Thoracic aorta (tissue), 2 donors: ENCODE measurements around the gene FSTL4. TPM values are rescaled to one million over a fixed set of nuclear protein-coding genes. Genes with fewer than 3 reads are reported as not detected.

Source experiments
- ATAC-seq: fragments of 150-250 bp; one replicate; pipeline ENCODE4 v1.8.0; 2017; ENCODE audit warnings: low read depth; ENCODE audit not compliant: insufficient number of reproducible peaks, low FRiP score
- DNase-seq: peaks from one replicate; pipeline ENCODE4 v3.0.0-alpha.2; 2020; ENCODE audit warnings: low spot score
- H3K27ac ChIP-seq, 2 donors: fragments of 200-600 bp; sonication (generic); 1 replicate in 1 of 2; 2 replicates in 1 of 2; pipeline ENCODE4 v1.5.1; 2016; ENCODE audit warnings: mild to moderate bottlenecking in 2 of 2, moderate library complexity in 2 of 2
- H3K27me3 ChIP-seq: fragments of 200-600 bp; sonication (generic); replicated peaks from 2 replicates; pipeline ENCODE4 v1.6.0; 2016; ENCODE audit warnings: mild to moderate bottlenecking; ENCODE audit not compliant: insufficient read depth
- H3K36me3 ChIP-seq: fragments of 200-600 bp; sonication (generic); one replicate; pipeline ENCODE4 v1.5.1; 2016
- H3K4me1 ChIP-seq, 2 donors: fragments of 200-600 bp; sonication (generic); 1 replicate in 1 of 2; 2 replicates in 1 of 2; pipeline versions ENCODE4 v1.5.1 to v1.6.0; 2016; ENCODE audit warnings: low read depth in 2 of 2, mild to moderate bottlenecking in 1 of 2; ENCODE audit not compliant: control insufficient read depth in 1 of 2
- H3K4me3 ChIP-seq: fragments of 200-600 bp; sonication (generic); 2 replicates; pipeline ENCODE4 v1.5.1; 2016; ENCODE audit warnings: mild to moderate bottlenecking
- H3K9me3 ChIP-seq: fragments of 200-600 bp; sonication (generic); 2 replicates; pipeline ENCODE4 v1.5.1; 2016
- total RNA-seq, 2 donors: library from RNA; depleted of rRNA; stranded (reverse); fragments of >200 nt; gene quantifications; one replicate each; pipeline versions ENCODE4 v1.1.0 to v1.2.3, GENCODE V29; 2016
- TF ChIP-seq, protein P1 (sequence below): fragments of 200-600 bp; sonication (generic); IDR thresholded peaks from one replicate; pipeline ENCODE4 v1.5.1; 2019; ENCODE audit warnings: antibody characterized with exemption

Gene FSTL4
- total RNA-seq, 2 donors from 2014 or later = not detected

DNA sequence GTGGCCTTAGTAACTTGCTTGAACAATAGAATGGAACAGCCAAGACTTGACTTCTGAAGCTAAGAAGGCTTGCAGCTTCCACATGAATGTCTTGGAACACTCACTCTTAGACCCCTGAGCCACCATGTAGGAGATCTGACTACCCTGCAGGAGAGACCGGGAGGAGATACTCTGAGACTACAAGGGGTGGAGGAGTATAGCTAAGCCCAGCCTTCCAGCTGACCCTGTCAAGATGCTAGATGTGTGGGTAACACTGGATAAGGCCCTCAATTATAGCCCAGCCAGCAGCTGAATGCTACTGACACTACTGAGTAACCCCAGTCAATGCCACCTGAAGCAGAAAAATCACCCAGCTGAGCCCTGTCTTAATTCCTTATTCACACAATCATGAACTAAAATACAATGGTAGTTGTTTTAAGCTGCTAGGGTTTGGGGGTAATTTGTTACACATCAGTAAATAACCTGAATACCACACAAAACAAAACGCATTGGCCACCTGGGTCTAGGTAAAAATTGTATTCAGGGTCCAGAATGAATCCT lies 180.9 kb downstream of the FSTL4 start:
- Histone ChIP-seq H3K27ac (no peak overlapping the region), H3K36me3 (no peaks in the 10 kb centered on the region), H3K4me1 (peaks cover 0 to 4% of the 10 kb centered on the region in 2 donors), H3K4me3 (no peak overlapping the region), H3K27me3 (no peaks in the 10 kb centered on the region), H3K9me3 (no peaks in the 10 kb centered on the region)
- no peak for DNase-seq
- TF ChIP-seq, protein P1, sequence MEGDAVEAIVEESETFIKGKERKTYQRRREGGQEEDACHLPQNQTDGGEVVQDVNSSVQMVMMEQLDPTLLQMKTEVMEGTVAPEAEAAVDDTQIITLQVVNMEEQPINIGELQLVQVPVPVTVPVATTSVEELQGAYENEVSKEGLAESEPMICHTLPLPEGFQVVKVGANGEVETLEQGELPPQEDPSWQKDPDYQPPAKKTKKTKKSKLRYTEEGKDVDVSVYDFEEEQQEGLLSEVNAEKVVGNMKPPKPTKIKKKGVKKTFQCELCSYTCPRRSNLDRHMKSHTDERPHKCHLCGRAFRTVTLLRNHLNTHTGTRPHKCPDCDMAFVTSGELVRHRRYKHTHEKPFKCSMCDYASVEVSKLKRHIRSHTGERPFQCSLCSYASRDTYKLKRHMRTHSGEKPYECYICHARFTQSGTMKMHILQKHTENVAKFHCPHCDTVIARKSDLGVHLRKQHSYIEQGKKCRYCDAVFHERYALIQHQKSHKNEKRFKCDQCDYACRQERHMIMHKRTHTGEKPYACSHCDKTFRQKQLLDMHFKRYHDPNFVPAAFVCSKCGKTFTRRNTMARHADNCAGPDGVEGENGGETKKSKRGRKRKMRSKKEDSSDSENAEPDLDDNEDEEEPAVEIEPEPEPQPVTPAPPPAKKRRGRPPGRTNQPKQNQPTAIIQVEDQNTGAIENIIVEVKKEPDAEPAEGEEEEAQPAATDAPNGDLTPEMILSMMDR = no peak
- no peak for ATAC-seq

DNA sequence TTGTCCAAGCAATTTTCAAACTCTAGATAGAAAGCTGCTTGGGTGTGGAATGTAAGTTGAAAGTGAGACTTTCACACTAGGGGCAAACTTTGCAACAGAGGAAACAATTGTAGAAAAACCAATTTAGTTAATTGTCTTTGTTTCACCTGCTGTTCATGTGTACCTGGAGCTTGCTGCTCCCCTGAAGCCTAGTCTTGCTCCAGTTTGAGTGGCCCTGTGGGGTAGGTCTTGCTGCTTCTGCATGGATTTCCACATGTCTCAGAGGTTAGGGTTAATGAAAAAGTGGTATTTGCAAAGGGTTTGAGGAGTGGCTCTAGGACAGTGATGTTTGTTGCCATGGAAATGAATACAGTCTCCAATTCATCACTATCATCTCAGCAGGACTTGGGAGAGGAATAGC lies 182.2 kb downstream of the FSTL4 start:
- TF ChIP-seq, protein P1 = no peak
- no peaks in the 10 kb centered on the region for H3K9me3 ChIP-seq
- H3K4me1 ChIP-seq = peaks cover 0 to 4% of the 10 kb centered on the region in 2 donors
- H3K27me3 ChIP-seq = no peaks in the 10 kb centered on the region
- no peak overlapping the region for H3K27ac ChIP-seq
- DNase-seq (no peak), ATAC-seq (no peak)
- H3K36me3 ChIP-seq = no peaks in the 10 kb centered on the region
- H3K4me3 ChIP-seq = no peak overlapping the region

GRCh38 chr5:133429046-133429445 lies 183.3 kb downstream of the FSTL4 start:
- no peak overlapping the region for H3K27ac ChIP-seq
- no peaks in the 10 kb centered on the region for H3K36me3 ChIP-seq
- H3K4me1 ChIP-seq = peaks cover 0 to 4% of the 10 kb centered on the region in 2 donors
- no peak overlapping the region for H3K4me3 ChIP-seq
- ATAC-seq = no peak
- TF ChIP-seq, protein P1 = no peak
- H3K27me3 ChIP-seq = no peaks in the 10 kb centered on the region
- H3K9me3 ChIP-seq = no peaks in the 10 kb centered on the region
- DNase-seq = no peak

DNA sequence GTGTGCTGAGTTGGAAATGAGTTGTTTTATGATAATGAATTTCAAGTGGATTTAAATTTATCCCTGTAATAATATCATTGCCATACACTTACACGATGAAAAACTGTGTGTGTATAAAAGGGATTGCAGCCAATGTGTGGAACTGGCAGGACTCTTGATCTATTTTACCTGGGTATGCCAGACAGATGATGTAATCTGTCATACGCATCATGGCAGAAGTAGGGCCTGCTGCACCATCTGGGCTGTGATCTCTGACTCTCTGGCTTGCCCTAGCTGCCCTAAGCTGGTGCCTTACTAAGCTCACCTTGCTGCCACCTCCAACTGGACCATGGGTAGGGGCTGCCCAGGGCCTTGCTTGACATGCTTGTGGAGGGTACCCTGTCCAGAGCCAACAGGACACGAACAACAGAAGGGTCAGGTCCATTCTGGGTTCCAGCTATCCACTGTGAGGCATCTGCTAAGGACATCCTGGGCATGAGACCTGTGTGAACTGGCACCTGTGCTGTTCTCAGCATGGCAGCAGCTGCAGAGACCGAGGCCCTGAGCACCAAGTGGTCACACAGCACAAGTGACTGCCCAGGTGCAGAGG lies 184.2 kb downstream of the FSTL4 start:
- Histone ChIP-seq H3K27me3 (no peaks in the 10 kb centered on the region), H3K27ac (no peak overlapping the region), H3K4me3 (no peak overlapping the region), H3K36me3 (no peaks in the 10 kb centered on the region), H3K9me3 (no peaks in the 10 kb centered on the region), H3K4me1 (peaks cover 0 to 1% of the 10 kb centered on the region in 2 donors)
- DNase-seq (no peak), ATAC-seq (no peak)
- TF ChIP-seq, protein P1 = no peak

GRCh38 chr5:133427121-133427777 lies 185.1 kb downstream of the FSTL4 start:
- TF ChIP-seq, protein P1 = no peak

More at GRCh38 chr5:133427121-133427777, 185.1 kb downstream of the FSTL4 start:
- no peaks in the 10 kb centered on the region for H3K9me3 ChIP-seq
- no peaks in the 10 kb centered on the region for H3K27me3 ChIP-seq
- DNase-seq (no peak), ATAC-seq (no peak)
- H3K4me1 ChIP-seq = no peaks in the 10 kb centered on the region
- H3K27ac ChIP-seq = no peak overlapping the region
- no peak overlapping the region for H3K4me3 ChIP-seq
- no peaks in the 10 kb centered on the region for H3K36me3 ChIP-seq
